Endothelial cell (in vitro differentiated cells): ENCODE results near the gene PHKA2. TPM values are rescaled to one million over a fixed set of nuclear protein-coding genes. Genes with fewer than 3 reads are reported as not detected.

ENCODE experiments used
- DNase-seq: peaks from one replicate; pipeline ENCODE4 v3.0.0; 2021; ENCODE audit warnings: low spot score
- H3K27ac Mint-ChIP-seq: one replicate; pipeline ENCODE4 v1.8.0; 2021; ENCODE audit warnings: mixed read lengths, inconsistent platforms; ENCODE audit not compliant: unreplicated experiment
- H3K27me3 Mint-ChIP-seq: one replicate; pipeline ENCODE4 v1.8.0; 2021; ENCODE audit warnings: mild to moderate bottlenecking, moderate library complexity, mixed read lengths, inconsistent platforms; ENCODE audit not compliant: unreplicated experiment
- H3K36me3 Mint-ChIP-seq: one replicate; pipeline ENCODE4 v1.8.0; 2021; ENCODE audit warnings: mild to moderate bottlenecking, low read depth, mixed read lengths, inconsistent platforms; ENCODE audit not compliant: unreplicated experiment
- H3K4me1 Mint-ChIP-seq: one replicate; pipeline ENCODE4 v1.8.0; 2021; ENCODE audit warnings: mild to moderate bottlenecking, mixed read lengths, inconsistent platforms; ENCODE audit not compliant: unreplicated experiment
- H3K4me3 Mint-ChIP-seq: one replicate; pipeline ENCODE4 v1.8.0; 2021; ENCODE audit warnings: mild to moderate bottlenecking, mixed read lengths, inconsistent platforms; ENCODE audit not compliant: unreplicated experiment
- H3K9me3 Mint-ChIP-seq: one replicate; pipeline ENCODE4 v1.8.0; 2021; ENCODE audit warnings: mixed read lengths, inconsistent platforms; ENCODE audit not compliant: unreplicated experiment
- total RNA-seq: library from RNA; stranded (reverse); fragmentation: NEBNext Ultra II Directional; extraction: Animal tissue kit (Norgen Biotek cat#: 25700); gene quantifications from one replicate; pipeline ENCODE4 v1.2.1, GENCODE V29; 2021; ENCODE audit not compliant: unreplicated experiment
- TF ChIP-seq, protein P1 (sequence below): fragments of 200-600 bp; sonication (generic); IDR thresholded peaks from one replicate; pipeline ENCODE4 v1.5.0; 2021; ENCODE audit warnings: antibody characterized with exemption; ENCODE audit not compliant: unreplicated experiment

PHKA2 gene
- total RNA-seq, 1 donor from 2014 or later: 19.7 TPM

DNA sequence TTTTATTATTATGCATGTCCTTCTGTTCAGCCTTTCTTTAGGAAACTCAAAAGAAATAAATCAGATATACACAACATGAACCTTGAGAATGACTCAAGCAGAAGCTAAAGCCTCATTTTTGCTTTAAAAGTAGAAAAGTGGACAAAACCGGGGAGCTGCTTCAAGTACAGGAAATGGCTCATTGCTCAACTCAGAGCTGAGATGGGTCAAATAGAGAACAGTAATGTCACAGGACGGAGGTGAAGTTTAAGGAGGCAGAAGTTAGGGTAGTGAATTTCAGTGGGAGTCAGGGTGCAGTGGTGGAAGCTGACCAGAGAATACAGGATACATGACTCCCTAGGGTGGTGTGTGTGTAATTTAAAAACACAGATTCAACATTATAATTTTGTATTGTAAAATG, 22.2 kb downstream of the PHKA2 start:
- TF ChIP-seq, protein P1, sequence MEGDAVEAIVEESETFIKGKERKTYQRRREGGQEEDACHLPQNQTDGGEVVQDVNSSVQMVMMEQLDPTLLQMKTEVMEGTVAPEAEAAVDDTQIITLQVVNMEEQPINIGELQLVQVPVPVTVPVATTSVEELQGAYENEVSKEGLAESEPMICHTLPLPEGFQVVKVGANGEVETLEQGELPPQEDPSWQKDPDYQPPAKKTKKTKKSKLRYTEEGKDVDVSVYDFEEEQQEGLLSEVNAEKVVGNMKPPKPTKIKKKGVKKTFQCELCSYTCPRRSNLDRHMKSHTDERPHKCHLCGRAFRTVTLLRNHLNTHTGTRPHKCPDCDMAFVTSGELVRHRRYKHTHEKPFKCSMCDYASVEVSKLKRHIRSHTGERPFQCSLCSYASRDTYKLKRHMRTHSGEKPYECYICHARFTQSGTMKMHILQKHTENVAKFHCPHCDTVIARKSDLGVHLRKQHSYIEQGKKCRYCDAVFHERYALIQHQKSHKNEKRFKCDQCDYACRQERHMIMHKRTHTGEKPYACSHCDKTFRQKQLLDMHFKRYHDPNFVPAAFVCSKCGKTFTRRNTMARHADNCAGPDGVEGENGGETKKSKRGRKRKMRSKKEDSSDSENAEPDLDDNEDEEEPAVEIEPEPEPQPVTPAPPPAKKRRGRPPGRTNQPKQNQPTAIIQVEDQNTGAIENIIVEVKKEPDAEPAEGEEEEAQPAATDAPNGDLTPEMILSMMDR: no peak
- no peak overlapping the region for H3K27ac Mint-ChIP-seq
- H3K36me3 Mint-ChIP-seq: no peaks in the 10 kb centered on the region
- DNase-seq: no peak
- peaks cover 2% of the 10 kb centered on the region for H3K4me1 Mint-ChIP-seq
- H3K4me3 Mint-ChIP-seq: no peak overlapping the region
- no peaks in the 10 kb centered on the region for H3K9me3 Mint-ChIP-seq
- peaks cover 1% of the 10 kb centered on the region for H3K27me3 Mint-ChIP-seq

DNA sequence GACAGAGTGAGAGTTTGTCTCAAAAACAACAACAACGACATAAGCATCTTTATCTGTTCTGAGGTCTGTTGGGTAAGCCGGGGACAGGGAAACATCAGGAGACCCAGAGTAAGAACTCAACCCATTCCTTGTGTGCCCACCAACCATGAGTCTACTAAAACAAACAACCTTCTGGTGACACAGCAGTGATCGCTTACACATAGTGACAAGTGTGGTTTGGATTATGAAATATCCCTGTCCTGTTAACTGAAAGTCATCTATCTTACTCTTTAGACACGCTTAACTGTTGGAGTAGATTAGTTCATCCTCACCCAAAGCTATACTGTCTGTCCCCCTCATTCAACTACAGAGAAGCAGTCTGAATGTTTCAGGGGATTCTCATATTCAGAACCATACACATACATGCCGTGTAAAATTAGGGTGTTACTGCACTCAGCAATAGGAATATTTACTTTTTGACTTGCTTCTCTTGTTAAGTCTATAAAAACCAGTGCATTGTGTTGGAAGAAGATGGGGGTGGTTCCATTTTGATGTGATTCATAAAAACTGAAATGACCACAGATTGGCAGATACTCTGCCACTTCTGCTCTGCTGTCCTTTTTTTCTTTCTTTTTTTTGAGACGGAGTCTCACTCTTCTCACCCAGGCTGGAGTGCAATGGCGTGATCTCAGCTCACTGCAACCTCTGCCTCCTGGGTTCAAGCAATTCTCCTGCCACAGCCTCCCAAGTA, 27.4 kb downstream of the PHKA2 start:
- DNase-seq: no peak
- Mint-ChIP-seq H3K9me3 (no peaks in the 10 kb centered on the region), H3K4me1 (no peaks in the 10 kb centered on the region), H3K27me3 (no peaks in the 10 kb centered on the region), H3K36me3 (no peaks in the 10 kb centered on the region), H3K4me3 (no peak overlapping the region), H3K27ac (no peak overlapping the region)
- TF ChIP-seq, protein P1: no peak

DNA sequence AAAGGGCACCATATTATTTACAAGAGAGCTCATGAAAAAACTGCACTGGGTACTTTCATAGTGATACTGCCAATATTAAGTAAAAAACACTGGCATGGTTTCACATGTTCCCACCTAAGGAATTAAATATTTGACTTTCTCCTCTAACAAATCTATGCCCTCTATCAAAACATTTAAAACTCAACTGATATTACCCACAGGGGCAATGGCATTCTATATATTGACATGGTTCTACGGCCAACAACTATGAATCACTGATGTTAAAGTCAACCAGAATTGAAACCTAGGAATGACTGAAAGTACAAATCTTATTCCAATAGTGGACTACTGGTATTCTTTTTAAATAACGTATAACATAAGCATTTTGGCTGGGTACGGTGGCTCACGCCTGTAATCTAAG, 28.2 kb downstream of the PHKA2 start:
- no peak for DNase-seq
- TF ChIP-seq, protein P1: no peak
- Mint-ChIP-seq H3K36me3 (no peaks in the 10 kb centered on the region), H3K4me3 (no peak overlapping the region), H3K27me3 (no peaks in the 10 kb centered on the region), H3K27ac (no peak overlapping the region), H3K4me1 (no peaks in the 10 kb centered on the region), H3K9me3 (no peaks in the 10 kb centered on the region)

DNA sequence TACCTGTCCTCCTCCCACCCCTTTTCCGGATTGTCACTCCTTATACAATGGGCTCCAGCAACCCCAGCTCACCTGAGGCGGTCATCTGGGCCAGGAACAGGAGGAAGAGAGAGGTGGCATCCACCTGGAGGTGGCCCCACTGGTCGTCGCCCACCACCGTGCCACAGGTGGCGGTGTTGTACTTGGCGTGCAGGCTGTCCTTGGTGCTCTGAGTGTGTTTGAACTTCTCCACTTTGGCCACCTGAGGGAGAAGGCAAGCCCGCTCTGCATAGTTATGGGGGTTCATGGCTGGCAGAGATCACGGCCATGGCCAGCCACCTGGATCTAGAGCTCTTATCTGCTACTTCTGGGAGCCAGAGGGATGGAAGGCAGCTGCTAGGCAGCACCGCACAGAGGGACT, 32.9 kb downstream of the PHKA2 start:
- H3K9me3 Mint-ChIP-seq: no peaks in the 10 kb centered on the region
- H3K27me3 Mint-ChIP-seq: peaks cover 2% of the 10 kb centered on the region
- no peak for DNase-seq
- H3K4me3 Mint-ChIP-seq: no peak overlapping the region
- TF ChIP-seq, protein P1: no peak
- H3K4me1 Mint-ChIP-seq: peaks cover 5% of the 10 kb centered on the region
- H3K27ac Mint-ChIP-seq: no peak overlapping the region
- no peaks in the 10 kb centered on the region for H3K36me3 Mint-ChIP-seq

DNA sequence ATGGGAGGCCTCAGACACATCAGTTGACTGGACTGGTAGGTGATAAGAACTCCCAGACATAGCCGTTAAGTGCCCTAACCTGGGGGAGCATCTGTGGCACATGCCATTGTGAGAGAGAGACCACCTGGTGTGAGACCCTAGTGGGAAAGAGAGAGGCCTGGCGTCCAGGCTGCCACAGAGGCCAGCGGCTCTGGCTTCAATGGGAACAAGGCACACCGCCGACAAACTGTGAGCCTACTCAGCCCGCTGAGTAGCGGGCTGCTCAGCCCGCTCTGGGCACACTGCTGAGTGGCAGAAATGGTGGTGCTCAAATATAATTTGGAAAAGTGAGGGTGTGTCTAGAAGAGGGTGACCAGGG, 34.0 kb downstream of the PHKA2 start:
- TF ChIP-seq, protein P1: no peak
- Mint-ChIP-seq H3K27ac (no peak overlapping the region), H3K4me3 (no peak overlapping the region), H3K4me1 (peaks cover 5% of the 10 kb centered on the region), H3K27me3 (peaks cover 2% of the 10 kb centered on the region), H3K36me3 (no peaks in the 10 kb centered on the region), H3K9me3 (no peaks in the 10 kb centered on the region)
- DNase-seq: no peak
